K562 (cell line): ENCODE data around the gene TBXAS1. TPM values are rescaled to one million over a fixed set of nuclear protein-coding genes. Genes with fewer than 3 reads are reported as not detected.

ENCODE experiments used
- E4F1 ChIP-seq: fragments of 250-450 bp; sonication (Bioruptor Pico); IDR thresholded peaks from 2 replicates; pipeline ENCODE4 v1.5.0; 2021; ENCODE audit warnings: mild to moderate bottlenecking, borderline replicate concordance
- GTF3C2 ChIP-seq: IDR thresholded peaks from 3 replicates; pipeline ENCODE4 v1.6.1; 2011; ENCODE audit warnings: borderline replicate concordance, mild to moderate bottlenecking, moderate library complexity; ENCODE audit not compliant: insufficient read length; ENCODE audit errors: extremely low read depth
- HIVEP1 ChIP-seq: fragments of 250-450 bp; sonication (Bioruptor Pico); IDR thresholded peaks from 2 replicates; pipeline ENCODE4 v1.4.0; 2020; ENCODE audit warnings: mild to moderate bottlenecking
- MAFF ChIP-seq: IDR thresholded peaks from 2 replicates; pipeline ENCODE4 v1.6.1; 2012; ENCODE audit warnings: low read length, improper control_type of control experiment
- MCM7 ChIP-seq, 2 experiments: fragments of 450-650 bp; IDR thresholded peaks; 2 replicates each; pipeline ENCODE4 v1.6.1; 2016 to 2018
- NCOA2 ChIP-seq, 2 experiments: fragments of 450-650 bp; IDR thresholded peaks; 2 replicates each; pipeline ENCODE4 v1.6.1; 2018; ENCODE audit warnings: mild to moderate bottlenecking in 2 of 2, moderate library complexity in 1 of 2; ENCODE audit not compliant: partially characterized antibody in 2 of 2
- POLR3G ChIP-seq: IDR thresholded peaks from 2 replicates; pipeline ENCODE4 v1.6.1; 2011; ENCODE audit not compliant: insufficient read length, insufficient replicate concordance; ENCODE audit errors: extremely low read depth
- TARDBP ChIP-seq: fragments of 450-650 bp; IDR thresholded peaks from 2 replicates; pipeline ENCODE4 v1.6.1; 2016
- ZKSCAN1 ChIP-seq: fragments of 150-350 bp; IDR thresholded peaks from 2 replicates; pipeline ENCODE4 v1.6.1; 2016; ENCODE audit warnings: low read depth, low read length
- ZKSCAN8 ChIP-seq: fragments of 200-800 bp; sonication (Bioruptor generic); IDR thresholded peaks from 2 replicates; pipeline ENCODE4 v1.6.1; 2016; ENCODE audit warnings: missing genetic modification characterization, missing compliant biosample characterization
- ZNF124 ChIP-seq: sonication (generic); formaldehyde crosslinking; IDR thresholded peaks from 2 replicates; pipeline ENCODE4 v1.8.1; 2022; ENCODE audit warnings: missing genetic modification reagents
- polyA plus RNA-seq, 8 experiments: library from polyadenylated mRNA; depleted of rRNA in 4 of 8; stranded (reverse) in 5 of 8; unstranded in 3 of 8; fragments of >200 nt; fragmentation: Nextera tagmentation in 2 of 8; fragmentation: Illumina TruSeq in 1 of 8; extraction: Ambion mirVana in 2 of 8; extraction: Trizol in 1 of 8; gene quantifications; 2 replicates each; pipeline versions ENCODE4 v1.2.1 to v1.2.3, GENCODE V29; 2011 to 2014; ENCODE audit warnings: inconsistent platforms in 1 of 8, missing spikeins in 1 of 8
- total RNA-seq, 7 experiments: library from RNA; depleted of rRNA in 6 of 7; stranded (reverse); fragments of >200 nt in 6 of 7; fragmentation: Illumina TruSeq in 2 of 7; extraction: Trizol in 2 of 7; gene quantifications; 2 replicates each; pipeline versions ENCODE4 v1.2.1 to v1.2.3, GENCODE V29; 2011 to 2021; ENCODE audit warnings: low replicate concordance in 1 of 7

The TBXAS1 gene
- total and polyA plus RNA-seq, 9 of the 15 experiments (the other 6 are each of a cell fraction or from before 2014, with no cell fraction given), result 1.1 to 8.3 (median 1.9) TPM

- TF ChIP-seq GTF3C2 (no peak), E4F1 (no peak), MCM7 (IDR thresholded peaks at IDR 0.05) (no peak), MAFF (no peak), TARDBP (no peak), POLR3G (no peak), ZNF124 (CRISPR knock-in tag) (no peak), NCOA2 (IDR thresholded peaks at IDR 0.05; ENCODE audit: partially characterized antibody in 2 of 2) (no peak), HIVEP1 (no peak), ZKSCAN8 (CRISPR knock-in tag) (no peak; the same call in 1 of the 2 replicates), ZKSCAN1 (no peak)
- TF ChIP-seq, all 486 proteins: peak for 39
Measured at GRCh38 chr7:139853506-139854123, 24.6 kb downstream of the TBXAS1 start (continued).
